NOMO-1 (cell line): Measurements from ENCODE around the gene IDH3B.
"Not testable (repeated sequence)": the region's sequence is repeated elsewhere in the genome, so short reads cannot be mapped to it uniquely, and the experiment has no call there.

ENCODE experiments used
- DNase-seq, 2 experiments: peaks; one replicate each; lab custom pipeline; 2025; ENCODE audit not compliant: unreplicated experiment in 2 of 2; lab: John Stamatoyannopoulos, UW

IDH3B gene

DNA sequence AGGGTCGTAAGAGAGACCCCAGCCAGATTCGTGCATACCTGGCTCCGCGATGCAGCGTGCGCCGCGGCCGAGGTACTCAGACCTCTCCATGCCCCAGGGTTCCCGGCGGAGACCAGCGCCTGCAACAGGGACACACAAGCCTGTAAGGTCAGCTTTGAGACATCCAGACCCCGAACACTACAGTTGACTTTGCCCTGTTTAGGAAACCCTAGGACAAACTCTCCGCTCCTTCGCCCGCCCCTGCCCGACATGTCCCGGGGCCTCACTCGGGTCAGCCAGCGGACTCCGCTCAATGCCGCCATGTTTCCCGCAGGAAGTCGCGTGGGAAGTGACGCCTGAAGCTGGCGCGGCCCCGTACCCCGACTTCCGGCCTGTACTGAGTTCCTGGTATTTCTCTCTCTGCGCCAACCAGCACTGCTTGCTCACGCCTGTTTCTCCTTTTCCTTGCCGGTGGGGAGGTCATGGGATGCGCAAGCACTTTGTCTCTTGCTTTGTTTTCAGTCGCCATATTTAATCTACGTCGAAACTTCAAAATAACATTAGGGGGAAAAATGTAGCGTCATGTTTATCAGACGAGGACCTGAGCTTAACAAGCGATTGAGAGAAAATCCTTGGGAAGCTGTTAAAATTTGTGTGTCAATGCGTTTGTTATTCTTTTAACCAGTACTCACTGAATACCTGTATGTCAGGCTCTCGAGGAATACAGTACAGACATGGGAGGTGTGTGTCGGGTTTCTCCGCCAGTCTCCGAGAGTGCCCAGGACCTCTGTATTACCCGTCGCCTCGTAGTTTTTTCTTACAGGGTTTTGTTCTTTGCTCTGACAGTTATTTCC, at the start of gene IDH3B:
Gene IDH3B (minus strand): TSS at position 330 of the 833 bp plus-strand sequence. CDS start 28 bp downstream, at position 302.
- peak; percentile 94 to 95 for DNase-seq

DNA sequence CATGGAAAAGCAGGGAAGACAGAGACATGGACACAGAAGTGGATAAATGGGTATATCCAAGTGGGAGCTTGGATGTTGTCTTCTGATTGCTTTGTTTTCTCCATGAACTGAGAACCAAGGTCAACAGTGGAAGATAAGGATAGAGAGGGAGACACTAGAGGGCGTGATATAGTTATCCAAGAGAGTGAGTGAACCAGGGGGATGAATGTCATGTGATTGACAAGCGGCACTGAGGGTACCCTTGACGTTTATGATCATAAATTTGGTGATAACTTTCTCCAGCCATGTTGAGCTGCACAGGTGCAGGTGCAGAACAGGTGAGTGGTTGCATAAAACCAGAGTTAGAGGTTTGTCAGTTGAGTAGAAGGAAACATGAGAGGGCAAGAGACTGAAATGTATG, 49.3 kb upstream of the IDH3B start:
- DNase-seq: no peak

DNA sequence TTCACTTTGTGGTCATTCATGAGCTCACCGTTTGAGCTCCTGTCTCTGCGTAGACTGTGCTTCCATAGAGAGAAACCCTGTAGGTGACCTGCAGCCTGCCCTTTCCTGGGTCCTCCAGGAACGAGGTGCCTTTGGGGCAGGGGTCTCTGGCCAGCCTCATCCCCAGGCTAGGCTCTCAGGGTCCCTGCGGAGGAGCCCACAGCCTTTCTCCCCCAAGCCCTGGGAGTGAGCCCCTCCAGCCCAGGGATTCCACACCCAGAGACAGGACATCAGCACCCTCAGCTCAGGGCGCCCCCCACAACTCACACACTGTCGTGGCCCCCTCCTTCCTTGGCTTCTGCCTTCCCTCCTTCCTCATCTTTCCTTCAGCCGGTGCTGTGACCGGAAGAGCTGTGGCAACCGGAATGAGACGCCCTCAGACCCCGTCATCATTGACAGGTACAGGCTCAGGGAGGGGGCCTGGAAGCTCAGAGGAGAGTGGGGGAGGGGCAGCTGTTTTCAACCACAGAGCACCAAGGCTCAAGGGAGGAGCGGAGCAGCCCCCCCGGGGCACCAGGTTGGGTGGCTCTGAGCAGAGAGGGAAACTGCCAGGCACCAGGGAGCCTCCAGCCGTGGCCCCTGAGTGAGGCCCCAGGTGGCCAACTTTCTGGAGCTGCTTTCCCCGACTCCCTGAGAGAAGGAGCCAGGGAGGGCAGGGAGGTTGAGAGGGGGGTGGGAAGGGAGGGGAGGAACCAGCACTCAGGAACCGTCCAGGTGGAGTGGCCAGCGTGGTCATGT, 45.4 kb upstream of the IDH3B start:
- DNase-seq: no peak

DNA sequence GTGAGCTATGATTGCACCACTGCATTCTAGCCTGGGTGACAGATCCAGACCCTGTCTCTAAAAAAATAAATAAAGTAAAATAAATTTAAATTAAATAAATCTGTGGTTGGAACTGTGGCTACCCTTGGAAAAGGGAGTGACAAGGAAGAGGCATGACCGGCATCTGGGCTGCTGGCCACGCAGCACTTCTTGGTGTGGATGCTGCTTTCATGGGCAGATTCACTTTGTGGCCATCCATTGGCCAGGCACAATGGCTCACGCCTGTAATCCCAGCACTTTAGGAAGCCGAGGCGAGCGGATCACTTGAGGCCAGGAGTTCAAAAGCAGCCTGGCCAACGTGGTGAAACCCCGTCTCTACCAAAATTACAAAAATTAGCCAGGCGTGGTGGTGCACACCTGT, 44.6 kb upstream of the IDH3B start:
- no peak for DNase-seq

DNA sequence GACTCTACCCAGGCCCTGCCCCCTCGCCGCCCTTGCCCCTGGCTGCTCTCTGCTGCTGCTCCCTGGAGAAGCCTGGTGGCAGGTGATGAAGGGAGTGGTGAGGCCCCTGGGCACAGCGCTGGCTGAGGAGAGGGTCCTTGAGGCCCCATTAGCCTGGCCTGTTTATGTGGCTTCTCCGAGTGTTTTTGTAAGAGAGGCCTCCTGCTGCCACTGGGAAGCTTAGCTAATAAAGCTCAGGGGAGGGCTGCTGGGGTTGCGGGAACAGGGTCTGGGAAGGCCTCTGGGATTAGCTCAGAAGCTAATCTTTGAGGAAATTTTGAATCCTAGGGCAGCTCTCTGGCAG, 44.0 kb upstream of the IDH3B start:
- no peak for DNase-seq

DNA sequence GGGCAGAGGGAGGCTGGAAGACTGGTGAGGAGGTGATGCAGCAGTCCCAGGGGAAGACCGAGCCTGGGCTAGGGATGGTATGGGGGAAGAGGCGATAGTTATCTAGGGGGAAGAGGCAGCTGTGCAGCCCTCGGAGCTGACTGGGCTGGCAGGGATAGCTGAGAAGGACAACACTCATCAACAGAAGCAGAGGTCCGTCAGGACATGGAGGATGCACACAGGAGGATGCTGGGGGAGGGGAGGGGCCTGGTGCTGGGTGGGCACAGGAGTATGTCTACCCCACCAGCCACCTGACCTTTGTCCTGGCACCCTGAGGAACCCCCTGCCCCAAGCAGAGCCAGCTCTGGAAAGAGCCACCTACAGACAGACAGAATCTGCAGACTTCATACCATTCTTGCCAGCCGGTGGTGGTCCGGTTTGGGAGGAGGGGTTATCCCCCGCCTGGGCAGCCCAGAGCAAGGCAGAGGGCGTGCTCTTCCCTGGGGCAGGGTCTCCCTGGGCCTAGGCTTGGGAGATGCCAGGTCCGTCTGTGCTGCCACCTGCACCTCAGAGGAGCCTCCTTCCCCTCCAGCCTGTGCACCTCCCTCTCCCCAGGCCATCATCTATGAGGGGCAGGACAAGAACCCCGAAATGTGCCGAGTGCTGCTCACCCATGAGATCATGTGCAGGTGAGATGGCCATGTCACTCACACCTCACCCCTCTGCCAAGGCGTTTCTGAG, 43.5 kb upstream of the IDH3B start:
- no peak for DNase-seq

DNA sequence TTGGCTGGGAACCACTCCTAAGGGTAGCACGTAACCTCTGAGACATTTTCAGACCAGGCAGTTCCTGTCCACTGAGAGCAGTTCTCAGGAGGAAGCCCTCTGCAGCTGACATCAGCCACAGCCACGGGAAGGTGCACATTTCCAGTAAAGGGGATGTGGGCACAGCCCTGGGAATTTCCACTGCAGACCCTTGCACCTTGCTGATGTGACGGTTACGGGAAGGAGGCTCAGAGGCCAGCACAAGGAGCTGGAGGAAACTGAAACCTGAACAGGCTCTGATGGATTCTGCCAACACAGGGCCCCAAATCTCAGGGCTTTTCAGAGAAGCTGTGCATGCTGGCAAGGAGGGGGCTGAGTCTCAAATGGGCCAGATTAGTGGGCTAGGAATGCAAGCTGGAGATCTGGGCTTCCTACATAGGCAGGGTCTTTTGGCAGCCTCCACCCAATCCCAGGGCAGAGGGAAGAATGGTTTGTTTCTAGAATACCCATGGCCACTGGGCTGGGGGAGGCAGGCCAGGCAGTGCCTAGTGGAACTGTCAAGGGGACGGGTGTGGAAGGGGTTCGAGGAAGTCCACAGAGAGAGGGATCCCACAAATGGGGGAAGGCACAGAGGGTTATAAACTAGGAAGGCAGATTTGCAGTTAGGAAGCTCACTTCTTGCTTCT, 42.8 kb upstream of the IDH3B start:
- no peak for DNase-seq

DNA sequence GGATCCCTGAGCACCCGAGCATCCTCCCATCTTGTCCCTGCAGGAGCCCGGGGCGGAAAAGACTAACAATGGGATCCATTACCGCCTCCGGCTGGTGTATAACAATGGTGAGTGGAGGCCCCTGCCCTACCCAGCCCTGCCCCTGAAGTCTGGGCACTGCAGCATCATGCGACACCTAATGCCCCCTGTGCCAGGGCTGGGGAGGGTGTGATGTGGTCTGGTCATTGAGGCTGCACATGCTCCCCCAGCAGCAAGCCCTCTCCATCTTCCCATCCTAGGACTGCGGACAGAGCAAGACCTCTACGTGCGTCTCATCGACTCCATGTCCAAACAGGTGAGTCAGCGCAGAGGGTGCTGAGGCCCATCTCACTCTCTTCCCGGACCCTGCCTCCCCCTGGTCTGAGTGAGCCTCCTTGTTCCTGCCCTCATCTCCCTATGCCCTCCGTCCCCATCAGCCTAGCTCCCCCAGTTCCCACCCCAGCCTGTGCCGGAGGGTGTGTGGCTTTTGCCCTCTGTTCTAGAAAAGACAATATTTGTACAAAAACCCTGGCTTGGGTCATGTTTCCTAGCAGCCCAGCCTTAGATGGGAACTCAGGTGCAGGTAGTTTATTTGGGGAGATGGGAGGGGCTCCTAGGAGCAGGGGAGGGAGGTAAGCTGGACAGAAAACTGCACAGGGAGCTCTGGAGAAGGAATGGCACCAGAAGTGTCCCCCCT, 42.1 kb upstream of the IDH3B start:
- DNase-seq: no peak

DNA sequence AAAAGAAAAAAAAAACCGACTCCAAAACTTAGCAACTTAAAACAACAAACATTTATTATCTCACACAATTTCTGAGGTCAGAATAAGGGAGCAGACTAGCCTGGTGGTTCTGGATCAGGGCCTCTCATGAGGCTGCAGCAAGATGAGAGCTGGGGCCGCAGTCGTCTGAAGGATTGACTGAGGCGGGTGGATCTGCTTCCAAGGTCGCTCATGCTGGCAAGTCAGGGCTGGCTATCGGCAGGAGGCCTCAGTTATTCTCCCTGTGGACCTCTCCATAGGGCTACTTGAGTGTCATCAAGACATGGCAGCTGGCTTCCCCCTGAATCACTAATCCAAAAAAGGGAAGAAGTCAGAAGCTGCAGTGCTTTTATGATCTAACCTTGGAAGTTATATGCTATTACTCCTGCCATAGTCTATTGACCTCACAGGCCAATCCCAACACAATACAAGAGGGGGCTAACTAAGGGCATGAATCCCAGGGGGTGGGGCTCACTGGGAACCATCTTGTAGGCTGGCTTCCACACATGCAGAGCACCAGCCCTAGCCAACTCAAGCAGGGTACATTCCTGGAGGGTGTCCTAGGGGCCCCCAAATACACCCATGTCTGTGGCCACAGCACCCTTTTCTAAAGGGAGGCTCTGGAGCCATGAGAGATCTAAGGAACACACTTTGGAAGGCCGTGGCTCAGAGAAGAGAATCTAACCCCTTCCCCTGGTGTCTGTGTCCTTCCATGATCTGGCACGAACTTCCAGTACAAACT, 39.9 kb upstream of the IDH3B start:
- DNase-seq: no peak

DNA sequence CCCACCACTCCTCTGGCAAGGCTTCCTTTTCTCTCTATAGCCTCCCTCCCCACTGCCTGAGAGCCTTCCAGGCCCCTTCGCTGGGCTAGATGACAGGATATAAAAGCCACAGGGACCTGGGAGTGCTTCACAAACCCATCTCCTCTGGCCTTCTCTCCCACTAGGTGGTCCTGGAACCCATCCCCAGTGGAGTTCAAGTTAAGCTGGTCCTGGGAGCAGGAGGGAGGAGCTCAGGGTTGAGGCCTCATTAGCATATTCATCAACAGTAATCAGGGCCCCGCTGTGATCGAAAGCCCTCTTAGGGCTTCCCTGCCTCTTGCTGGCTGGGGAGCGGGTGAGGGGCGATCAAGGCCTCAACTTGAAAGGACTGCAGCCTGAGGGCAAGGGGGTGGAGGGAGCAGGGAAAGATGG, 37.7 kb upstream of the IDH3B start:
- DNase-seq: no peak

DNA sequence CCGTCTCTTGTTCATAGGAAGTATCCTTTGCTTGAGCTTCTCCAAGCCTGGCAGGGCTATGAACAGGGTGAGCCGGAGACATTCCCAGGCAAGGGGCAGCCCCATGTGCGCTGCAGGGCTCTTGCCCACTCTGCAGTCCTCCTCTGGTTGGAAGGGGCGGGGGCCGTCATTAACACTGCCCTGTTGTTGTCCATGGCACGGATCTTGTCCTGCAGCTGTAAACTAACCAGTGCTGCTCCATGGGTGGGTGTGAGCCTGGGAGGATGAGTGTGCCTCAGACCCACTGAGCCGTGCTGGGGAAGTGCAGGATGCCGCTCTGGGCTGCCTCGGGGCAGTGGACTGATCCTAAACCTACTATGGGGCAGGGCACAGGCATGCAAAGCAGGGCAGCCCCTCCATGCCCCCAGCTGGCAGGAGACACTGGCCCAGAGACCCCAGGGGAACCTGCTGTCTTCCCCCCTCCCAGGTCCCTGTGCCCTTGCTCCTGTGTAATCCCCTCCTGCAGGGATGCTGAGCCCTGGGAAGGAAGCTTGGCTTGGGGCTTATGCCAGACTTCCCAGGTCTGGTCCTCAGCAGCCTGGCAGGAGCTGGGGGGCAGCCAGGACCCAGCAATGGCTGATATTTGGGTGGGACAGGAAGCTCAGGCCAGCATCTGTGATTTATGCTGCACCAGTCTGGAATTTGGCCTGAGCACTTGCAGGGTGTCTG, 37.1 kb upstream of the IDH3B start:
- no peak for DNase-seq

DNA sequence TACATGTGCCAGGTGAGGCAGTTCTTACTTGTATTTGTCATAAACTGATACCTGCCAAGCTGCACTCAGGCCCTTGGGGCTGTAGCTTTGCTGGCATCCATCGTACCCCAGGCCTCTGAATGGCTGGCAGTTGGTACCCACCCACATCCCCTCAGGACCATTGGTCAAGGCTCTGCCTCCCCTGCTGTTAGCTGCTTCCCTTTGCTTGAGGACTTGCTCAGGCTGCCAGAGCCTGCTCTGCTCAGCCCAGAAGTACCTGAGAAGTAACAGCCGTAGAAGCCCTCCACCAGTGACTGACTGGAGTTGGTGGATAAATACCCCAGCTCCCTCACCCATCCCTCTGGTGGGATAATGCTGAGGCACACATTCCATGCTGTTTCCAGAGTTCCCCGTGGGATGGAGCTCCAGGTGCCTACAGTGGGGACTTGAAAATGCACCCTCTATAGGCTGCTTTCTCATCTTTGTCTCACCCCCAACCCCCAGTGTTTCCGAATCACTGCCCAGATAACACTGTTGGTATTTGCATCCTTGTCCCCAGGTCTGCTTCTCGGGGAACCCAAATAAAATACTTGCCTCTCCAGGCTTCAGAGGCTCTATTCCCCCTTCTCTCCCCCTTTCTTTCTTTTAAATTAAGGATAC, 35.9 kb upstream of the IDH3B start:
- no peak for DNase-seq

DNA sequence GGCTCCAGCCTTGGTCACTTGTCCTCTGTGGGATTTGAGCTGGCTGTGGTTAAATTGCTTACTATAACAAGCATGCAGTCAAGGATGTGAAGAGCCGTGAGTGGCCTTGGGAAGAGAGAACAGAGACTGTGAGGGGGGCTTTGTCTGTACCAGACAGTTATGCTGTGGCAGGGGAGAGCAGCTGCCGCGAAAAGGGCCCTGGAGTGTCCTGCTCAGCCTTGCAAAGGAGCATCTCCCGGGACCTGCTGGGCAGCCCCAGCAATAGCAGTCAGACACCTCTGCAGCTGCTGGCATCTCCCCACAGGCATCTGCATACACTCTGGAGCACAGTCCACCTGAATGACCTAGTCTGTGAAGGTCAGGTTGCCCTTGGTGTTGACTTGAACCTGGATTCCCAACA, 34.9 kb upstream of the IDH3B start:
- DNase-seq: no peak

DNA sequence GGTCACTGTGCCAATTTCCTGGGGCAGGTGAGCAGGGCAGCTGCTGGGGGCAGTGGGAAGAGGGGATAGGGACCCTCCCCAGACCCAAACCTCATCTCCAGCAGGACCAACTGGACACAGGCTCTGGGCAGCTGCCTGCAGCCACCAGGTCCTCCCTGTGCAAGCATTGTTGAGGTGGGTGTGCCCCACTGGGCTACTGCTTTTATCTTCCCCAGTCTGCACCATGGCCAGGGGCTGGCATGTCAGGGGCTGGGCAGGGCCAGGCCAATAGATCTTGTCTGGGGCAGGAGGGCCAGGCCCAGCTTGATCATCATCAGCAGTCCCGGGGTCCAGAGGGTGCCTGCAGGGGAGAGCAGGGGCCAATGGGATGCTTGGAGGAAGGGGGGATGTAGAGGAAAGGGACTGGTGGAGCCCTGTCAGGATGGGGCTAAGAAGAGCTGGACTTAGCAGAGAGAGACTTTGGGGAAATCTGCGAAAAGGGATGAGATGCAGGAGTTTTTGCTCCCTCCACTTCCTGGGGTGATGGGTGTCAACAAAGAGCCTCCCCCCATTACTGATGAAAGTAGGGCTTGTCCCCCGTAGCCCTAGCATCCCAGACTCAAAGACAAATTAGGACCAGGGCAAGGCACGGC, 34.3 kb upstream of the IDH3B start:
- DNase-seq: no peak

DNA sequence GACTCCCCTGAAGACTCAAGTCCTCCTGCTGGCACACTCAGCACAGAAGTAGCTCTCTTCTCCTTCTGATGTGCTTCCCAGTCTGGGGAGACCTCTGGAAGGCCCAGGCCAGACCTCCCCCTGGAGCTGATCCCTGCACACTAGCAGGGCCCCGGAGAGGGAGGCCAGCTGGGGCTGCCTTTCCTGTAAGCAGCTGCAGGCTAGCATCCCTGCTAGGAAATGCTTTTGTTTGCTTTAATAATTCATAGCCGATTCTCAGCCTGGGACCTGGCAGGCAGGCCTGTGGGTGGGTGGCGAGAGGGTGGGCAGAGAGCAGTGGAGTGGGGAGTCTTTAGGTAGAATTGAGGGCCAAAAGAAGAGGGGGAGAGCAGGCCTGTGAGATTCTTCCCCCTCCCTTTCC, 33.8 kb upstream of the IDH3B start:
- no peak for DNase-seq

DNA sequence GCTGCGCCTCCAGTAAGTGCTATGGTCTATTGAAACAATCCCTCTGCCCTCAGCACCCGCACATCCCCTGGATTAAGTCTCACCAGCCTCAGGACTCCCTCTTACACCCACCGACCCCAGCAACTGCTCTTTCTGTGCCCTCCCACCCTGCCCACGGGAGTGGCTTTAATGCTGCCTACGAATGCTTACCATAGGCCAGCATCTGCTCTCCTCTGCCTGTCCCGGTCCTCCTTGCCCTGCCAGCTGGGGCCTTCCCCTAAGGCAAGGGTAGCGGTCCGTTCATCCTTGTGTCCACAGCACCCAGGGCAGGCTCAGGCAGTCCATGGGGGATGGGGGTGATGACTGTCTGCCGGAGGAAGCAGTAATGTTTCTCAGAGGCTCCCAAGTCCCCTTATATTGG, 32.6 kb upstream of the IDH3B start:
- DNase-seq: no peak

DNA sequence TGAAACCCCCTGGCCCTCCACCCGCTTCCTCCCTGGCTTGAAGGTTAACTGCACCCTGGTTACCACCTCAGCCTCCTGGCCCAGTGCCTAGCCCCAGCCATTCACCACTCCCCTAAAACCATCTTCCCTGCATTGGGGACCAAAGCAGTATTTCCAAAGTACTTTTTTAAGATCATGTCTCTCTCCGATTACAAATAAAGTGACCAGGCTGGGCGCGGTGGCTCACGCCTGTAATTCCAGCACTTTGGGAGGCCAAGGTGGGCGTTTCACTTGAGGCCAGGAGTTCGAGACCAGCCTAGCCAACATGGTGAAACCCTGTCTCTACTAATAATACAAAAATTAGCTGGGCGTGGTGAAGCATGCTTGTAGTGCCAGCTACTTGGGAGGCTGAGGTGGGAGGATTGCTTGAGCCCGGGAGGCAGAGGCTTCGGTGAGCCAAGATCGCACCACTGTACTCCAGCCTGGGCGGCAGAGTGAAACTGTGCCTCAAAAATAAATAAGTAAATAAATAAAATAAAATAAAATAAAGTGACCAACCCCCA, 32.0 kb upstream of the IDH3B start:
- not testable (repeated sequence) for DNase-seq
